GM18858 (cell line): ENCODE results near the gene AGO4.
"Not testable (repeated sequence)": the region's sequence is repeated elsewhere in the genome, so short reads cannot be mapped to it uniquely, and the experiment has no call there.

ENCODE experiments used
- ATAC-seq: cut with Tn5 transposase; IDR thresholded peaks from one replicate; pipeline ENCODE4 v1.9.1; 2021; ENCODE audit not compliant: unreplicated experiment

AGO4 gene

DNA sequence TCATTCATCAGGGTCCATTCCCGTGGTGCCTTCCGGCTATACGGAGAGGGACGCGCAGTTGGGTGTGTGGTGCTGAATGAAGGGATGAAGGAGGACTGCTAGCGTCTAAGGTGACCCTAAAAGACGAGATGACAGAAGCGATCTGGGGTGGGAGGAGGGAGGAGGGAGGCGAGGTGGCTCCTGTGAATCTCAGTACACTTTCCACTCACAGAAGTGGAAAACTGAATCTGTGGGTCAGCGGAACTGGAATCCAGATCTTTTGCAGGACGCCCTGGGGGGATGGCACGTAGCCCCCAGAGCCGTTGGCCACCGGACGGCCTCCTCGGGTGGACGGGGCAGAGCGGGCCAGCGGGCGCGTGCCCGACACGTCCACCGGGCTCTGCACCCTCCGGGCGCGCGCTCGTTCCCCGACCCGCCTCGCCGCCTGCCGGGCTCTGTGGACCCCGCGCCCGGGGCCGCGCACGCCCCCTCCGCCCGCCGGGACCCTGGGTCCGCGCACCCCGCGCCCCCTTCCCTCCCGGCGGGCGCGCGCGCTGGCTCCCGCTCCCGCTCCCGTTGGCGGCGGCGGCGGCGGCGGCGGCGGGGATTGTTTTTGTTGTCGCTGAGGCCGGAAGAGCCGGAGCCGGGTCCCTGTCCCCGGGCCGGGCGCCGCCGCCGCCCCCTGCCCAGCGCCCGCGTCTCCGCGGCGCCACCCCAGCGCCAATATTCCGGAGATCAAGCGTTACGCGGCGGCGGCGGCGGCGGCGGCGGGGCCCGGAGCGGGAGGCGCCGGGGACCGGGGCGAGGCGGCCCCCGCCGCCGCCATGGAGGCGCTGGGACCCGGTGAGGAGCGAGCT lies at the start of gene AGO4:
AGO4 (plus strand) TSS at position 403 of the 836 bp plus-strand sequence; CDS start at position 804, 401 bp downstream.
- no peak for ATAC-seq

DNA sequence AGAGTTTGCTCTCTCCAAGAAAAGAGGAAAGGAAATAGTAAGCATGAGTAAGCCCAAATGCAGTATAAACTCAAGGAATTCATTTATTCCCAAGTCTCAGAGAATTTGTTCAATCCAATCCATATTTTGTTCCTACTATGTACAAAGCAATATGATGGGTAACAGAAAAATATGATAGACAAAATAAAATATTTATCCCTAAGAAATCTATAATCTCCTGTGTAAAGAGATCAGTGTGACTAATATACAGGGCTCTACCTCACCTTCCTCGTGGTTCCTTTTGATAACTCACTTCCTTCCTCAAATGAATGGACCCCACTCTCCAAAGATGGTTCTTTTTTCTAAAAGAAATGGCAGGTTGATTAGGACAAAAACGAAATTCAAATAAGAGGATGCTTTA lies 45.7 kb upstream of the AGO4 start:
- no peak for ATAC-seq

DNA sequence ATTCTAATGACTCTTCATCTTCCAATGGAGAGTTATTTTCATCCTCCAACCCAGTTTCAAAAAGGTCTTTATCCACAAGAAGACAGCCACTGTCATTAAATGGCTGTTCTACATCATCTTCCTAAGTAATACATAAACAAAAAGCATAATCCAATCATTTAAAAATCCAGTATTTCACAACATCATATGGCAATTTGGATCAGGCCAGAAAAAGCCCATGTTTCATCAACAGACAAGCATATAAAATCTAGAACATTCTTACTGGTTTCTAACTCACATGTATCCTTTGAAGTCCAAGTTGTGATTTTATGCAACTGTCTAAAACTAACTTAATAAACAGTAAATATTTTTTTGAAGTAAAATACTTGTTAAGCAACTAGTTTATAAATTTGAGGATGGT lies 44.6 kb upstream of the AGO4 start:
- no peak for ATAC-seq

DNA sequence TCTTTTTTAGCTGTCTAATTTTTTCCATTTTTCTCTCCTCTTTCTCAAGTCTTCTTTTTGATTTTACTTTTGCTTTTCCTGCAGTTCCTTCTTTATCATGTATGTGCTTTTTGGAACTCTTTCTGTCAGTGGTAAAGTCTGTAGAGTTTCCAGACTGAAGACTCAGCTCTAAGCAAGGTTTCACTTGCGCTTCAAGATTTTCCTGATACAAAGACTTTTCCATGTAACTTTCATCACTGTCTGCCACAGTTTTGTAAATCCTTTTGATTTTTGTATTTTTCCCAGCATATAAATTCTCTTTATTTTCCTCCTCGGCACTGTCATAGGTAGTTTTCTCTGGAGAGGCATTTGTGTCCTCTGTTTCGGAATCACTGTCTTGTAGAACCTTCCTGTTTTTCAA lies 43.5 kb upstream of the AGO4 start:
- ATAC-seq = no peak

DNA sequence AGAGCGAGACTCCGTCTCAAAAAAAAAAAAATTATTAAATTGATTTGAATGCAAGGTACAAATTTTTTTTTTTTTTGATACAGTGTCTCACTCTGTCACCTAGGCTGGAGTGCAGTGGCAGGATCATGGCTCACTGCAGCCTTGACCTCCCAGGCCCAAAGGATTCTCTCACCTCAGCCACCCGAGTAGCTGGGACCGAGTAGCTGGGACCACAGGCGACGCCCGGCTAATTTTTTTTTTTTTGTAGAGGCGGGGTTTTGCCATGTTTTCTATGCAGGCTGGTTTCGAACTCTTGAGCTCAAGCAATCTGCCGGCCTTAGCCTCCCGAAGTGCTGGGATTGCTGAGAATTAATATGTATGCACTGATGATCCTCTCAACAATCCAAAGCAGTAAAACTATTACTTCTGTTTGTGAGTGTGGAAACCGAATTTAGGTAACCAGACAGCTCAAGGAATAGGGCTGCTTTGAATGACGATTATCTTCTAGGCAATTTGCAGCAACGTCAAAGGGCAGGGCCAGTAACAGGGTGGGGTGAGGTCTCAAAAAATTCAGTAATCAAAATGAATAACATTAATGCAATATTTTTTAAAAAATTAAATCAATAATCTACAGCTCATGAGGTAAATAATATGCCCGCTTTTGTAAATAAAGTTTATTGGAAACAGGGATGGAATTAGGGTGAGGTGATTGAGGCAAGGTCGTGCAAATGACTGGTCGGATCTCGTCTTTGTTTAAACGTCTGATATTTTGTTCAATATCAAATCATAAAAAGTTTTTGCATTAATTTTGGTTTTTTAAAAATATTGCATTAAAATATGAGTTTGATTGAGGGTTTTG lies 39.2 kb upstream of the AGO4 start:
- ATAC-seq = no peak

DNA sequence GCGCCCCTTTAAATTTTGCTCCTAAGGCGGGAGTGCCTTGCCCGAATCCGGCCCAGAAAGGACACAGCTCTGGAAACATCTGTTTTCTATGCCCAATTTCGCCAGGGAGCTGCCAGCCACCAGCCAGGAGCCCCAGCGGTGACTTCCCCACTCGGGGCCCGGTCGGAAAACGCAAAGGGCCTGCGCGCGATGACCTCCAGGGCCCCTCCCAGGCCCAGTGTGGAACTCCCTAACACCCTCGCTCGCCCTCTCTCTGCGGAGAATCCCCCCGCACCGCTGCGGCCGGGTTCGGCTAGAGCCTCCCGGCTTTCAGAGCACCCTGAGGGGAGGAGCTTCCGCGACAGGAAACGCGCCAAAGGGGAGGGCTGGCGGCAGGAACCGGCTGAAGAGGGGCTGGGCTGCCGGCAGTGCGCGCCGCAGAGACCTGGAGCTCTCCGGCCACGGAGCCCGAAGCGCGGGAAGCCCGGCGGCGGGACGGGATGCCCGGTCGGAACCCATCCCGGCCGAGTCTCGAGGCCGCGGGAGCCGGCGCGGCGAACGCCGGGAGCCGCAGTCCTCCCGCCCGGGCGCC lies 38.5 kb upstream of the AGO4 start:
- peak; percentile 46 for ATAC-seq

DNA sequence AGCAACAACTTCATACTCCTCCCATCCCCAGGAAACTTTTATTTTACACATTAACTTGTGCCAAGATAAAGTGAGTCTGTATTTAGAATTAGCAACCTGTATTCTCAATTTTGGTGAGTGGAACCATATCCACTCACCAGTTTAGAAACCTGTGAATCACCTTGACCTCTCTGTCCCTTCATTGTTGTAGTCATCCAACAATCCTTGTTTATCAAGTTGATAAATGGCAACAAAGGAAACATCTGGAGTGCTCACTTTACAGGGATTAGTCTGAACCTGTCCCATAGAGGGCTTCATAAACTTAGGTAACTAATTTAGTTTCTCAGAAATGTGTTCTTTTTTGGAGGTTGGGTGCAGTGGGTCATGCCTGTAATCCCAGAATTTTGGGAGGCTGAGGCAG lies 34.1 kb upstream of the AGO4 start:
- ATAC-seq = no peak

DNA sequence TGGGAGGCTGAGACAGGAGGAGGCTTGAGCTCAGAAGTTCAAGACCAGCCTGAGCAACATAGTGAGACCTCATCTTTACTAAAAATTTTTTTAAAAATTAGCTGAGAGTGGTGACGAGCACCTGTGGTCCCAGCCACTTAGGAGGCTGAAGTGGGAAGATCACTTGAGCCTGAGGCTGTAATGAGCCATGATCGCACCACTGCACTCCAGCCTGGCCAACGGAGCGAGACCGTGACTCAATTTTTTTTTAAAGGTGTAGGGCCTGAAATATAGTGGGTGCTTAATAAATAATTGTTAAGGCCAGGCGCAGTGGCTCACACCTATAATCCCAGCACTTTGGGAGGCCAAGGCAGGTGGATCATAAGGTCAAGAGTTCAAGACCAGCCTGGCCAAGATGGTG lies 31.6 kb upstream of the AGO4 start:
- ATAC-seq = not testable (repeated sequence)

DNA sequence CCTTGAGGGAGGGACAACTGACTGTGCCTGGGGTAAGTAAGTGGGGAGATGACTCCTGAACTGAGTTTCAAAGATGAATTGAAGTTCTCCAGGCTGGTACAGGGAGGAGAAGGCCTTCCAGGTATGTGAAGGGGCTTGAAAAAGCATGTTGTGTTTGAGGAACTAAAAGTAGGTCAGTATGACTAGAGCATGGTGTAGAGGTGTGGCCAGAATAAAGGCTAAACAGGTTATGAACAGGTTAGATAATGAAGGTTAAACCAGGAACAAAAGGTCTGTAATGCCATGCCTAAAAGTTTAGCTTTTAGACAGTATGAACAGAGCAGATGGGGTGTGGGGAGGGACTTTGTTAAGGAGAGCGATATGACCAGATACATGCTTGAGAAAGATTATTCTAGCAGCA lies 30.7 kb upstream of the AGO4 start:
- ATAC-seq = no peak

DNA sequence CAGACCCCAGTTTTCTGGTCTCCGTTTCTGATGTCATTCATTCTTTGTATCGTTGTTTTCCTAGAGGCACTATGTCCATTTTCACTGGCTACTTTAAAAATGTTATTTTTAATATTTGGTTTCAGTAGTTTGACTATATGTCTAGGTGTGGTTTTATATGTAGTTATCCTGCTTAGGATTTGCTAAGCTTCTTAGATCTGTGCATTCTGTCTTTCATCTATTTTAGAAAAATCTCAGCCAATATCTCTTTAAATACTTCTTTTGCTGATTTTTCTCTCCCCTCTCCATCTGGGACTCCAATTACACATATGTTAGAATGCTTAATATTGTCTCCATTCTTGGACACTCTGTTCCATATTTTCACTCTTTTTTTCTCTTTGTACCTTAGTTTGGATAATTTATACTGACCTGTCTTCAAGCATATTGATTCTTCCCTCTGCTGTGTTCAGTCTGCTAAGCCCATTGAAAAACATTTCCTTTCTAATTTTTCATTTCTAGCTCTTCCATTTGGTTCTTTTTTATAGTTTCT lies 24.7 kb upstream of the AGO4 start:
- ATAC-seq = no peak

DNA sequence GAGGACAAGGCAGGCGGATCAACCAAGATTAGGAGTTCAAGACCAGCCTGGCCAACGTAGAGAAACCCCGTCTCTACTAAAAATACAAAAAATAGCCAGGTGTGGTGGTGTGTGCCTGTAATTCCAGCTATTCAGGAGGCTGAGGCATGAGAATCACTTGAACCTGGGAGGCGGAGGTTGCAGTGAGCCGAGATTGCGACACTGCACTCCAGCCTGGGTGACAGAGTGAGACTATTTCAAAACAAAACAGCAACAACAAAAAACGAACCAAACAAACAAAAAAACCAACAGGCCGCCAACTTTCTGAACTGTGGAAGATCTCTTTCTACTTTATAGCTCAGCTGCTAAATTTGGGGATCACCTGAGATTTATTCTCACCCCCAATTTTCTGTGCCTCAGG lies 23.5 kb upstream of the AGO4 start:
- not testable (repeated sequence) for ATAC-seq

DNA sequence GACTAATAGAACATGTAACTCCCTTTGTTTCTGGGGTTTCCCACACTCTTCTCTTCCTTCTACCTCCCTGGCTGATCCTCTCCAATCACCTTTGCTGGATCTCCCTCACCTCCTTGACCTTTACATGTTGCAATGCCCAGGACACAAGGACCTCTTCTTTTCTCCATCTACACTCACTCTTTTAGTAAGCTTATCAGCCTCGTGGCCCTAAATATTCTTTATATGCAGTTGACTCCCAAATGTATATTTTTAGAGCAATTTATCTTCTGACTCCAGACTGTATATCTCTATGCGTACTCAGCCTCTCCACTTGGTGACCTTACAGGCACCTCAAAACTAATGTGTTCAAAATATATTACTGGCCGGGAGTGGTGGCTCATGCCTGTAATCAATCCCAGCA lies 19.7 kb upstream of the AGO4 start:
- no peak for ATAC-seq

DNA sequence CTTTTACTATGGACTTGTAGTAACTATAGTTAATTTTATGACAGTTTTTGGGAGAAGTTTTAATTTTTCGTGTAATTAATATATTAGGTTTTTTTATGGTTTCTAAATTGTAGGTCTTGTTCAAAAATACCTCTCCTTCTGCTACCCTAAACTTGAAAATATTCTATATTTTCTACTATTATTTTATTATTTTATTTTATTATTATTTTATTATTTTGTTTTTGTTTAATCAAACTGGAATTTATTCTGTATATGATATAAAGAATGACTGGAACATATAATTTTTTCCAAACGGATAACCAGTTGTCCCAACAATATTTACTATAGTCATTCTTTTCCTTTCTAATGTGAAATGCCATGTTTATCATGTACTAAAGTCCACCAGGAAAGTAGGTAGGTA lies 17.1 kb upstream of the AGO4 start:
- ATAC-seq = no peak

DNA sequence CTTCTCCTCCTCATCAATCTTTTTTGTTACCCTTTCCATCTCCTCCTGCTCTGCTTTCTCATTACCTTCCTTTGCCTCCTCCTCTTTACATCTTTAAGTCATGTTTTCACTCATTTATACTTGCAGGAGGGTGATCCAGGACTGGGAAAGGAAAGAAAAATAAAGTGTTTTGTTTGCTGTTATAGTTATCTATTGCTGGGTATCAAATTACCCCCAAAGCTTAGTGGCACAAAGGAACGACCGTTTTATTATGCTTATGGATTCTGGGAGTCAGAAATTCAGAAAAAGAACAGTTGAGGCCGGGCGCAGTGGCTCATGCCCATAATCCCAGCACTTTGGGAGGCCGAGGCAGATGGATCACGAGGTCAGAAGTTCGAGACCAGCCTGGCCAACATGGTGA lies 12.5 kb upstream of the AGO4 start:
- ATAC-seq = no peak

DNA sequence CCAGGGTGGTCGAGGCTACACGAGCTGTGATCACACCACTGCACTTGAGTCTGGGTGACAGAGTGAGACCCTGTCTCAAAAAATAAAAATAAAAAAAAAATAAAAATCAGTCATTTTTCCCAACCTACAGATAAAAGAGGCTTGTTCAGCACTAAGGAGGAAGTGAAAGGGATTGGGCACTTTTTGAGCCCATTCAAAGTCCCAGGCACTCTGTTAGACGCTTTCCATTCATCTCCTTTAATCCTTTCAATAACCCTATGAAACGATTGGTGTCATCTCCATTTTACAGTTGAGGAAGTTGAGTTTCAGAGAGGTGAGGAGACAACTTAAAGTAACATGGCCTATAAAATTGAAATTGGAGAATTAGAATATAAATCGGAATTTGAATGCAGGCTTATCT lies 10.4 kb upstream of the AGO4 start:
- no peak for ATAC-seq

DNA sequence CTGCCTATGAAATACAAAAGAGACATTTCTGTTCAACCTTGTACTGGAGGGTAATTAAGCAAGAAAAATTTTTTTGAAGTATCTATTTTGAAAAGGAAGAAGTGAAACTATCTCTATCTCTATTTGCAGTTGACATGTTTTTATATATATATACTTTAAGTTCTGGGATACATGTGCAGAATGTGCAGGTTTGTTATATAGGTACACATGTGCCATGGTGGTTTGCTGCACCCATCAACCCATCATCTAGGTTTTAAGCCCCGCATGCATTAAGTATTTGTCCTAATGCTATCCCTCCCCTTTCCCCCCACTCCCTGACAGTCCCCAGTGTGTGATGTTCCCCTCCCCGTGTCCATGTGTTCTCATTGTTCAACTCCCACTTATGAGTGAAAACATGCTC lies 9.8 kb upstream of the AGO4 start:
- not testable (repeated sequence) for ATAC-seq

DNA sequence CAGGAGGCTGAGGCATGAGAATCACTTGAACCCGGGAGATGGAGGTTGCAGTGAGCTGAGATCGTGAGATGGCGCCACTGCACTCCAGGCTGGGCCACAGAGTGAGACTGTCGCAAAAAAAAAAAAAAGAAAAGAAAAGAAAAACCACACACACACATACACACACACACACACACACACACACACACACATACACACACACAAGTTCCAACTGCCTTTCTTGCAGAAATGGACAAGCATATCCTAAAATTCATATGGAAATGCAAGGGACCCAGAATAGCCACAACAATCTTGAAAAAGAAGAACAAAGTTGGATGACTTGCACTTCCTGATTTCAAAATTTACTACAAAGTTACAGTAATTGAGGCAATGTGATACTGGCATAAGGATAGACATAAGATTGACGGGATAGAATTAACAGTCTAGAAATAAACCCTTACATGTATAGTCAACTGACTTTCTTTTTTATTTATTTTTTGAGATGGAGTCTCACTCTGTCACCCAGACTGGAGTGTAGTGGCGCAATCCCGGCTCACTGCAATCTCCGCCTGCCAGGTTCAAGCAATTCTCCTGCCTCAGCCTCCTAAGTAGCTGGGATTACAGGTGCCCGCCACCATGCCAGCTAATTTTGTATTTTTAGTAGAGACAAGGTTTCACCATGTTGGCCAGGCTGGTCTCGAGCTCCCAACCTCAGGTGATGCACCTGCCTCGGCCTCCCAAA lies 7.5 kb upstream of the AGO4 start:
- ATAC-seq = not testable (repeated sequence)

DNA sequence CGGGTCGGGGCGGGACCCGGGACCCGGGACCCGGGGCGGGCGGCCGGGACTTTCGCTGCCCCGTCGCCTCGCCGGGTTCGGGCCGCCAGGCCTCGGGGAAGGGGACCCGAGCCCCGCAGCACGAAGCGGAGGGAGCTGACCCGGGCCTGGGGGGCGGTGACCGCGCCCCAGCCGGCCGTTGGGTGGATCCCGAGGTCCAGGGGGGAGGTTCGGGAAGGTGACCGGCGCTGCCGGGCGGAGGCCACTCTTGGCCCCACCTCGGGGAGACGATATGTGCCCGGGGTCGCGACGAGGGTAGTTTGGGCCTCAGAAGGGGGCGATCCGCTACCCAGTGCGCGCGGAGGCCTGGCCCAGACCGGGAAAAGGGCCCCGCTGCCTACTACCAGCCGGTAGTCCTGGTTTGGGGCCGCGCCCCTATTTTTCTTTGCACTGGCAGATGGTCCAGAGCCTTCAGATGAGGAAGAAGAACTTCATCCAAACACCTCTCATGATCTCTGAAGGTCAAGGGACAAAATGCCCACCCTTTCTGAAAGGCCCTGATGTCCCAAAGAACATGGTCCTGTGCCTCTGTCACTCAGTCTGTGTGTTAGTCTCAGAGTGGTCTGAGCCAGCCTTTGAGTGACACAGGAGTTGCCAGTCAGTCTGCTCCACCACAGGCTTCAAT lies 766 bp downstream of the AGO4 start:
- no peak for ATAC-seq

DNA sequence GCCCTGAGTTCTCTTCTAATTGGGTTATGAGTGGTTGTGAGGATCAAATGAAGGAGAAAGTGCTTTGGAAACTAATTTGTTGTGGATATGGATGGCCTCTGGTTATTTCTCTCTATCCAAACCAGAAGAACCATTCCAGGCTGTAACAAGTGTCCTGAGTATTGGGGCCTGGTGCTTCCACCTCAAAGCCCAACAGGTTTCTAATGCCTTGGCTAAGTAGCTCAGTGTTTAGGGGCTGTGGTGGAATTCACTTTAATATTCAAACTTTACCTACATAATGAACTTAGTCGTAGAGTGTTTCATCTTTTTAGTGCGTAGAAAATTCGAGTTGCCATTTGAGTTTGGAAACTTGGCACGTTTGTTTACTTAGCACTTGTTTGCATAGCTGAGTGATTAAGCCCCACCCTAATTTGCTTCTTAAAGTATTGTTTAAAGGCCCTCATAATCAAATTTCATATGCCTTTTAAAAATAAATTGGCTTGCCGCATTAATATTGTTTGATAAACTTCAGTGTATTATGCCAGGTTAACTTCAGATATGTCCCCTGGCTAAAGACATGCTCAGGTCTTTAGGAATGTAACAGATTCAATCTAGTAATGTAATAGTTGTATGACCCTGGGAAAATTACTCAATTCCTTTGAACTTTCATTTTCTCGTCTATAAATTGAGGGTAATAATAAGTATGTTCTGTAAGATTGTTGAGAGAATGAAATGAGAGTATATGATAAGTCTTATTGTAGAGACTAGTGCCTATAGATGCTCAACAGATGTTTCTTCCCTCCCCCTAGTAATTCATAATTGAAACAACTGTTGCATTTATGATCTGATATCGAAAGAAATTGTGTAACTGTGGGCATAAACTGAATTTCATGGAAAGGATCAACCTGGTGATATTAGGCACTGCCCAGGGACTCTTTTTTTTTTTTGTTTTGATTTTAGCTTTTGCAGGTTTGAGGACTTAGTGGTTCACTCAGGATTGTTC lies 1.6 kb downstream of the AGO4 start:
- ATAC-seq = no peak
